Measurements from ENCODE around the gene CHST4.
"Not testable (repeated sequence)": the region's sequence is repeated elsewhere in the genome, so short reads cannot be mapped to it uniquely, and the experiment has no call there.

Gene CHST4

DNA sequence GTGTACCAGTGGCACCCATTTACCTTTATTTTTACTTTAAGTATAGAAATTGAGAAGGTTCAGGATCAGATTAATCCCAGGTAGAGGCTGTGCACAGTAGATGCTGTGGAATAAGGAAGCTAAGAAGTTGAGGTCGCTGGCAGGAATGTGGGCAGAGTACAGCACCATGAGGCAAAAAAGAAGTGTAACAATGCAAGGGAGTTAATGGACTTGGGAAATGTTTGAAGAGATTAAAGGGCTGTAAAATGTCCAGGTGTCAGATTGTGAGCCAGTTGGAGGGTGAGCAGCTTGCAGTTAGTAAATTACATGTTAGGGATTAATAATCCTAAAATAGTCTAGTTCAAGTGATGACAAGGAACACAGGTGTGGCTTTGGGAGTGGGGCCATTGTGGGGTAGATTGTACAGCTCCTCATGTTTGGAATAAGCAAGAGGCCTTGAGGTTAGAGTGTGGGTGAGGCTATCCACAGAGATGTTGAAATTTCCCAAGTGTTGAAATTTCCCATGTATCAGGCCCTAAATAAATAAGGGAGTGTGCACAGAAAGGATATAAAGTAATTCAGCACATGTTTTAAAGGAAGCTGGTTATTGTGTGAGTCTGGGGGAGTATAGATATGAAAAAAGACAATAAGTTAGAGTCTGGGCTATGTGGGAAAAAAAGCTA lies 29.1 kb downstream of the CHST4 start:
- no peak overlapping the region for H3K27ac ChIP-seq (ENCODE audit: low read length)
- no peaks in the 10 kb centered on the region for H3K27me3 ChIP-seq (ENCODE audit: control insufficient read depth in 1 of 2, insufficient read depth in 2 of 2, low read length in 2 of 2)
- no peaks in the 10 kb centered on the region for H3K36me3 ChIP-seq (ENCODE audit: control insufficient read depth in 2 of 2, insufficient read depth in 2 of 2, low read length in 2 of 2)

GRCh38 chr16:71557299-71557698 lies 31.1 kb downstream of the CHST4 start:
- Histone ChIP-seq H3K36me3 (ENCODE audit: control insufficient read depth in 2 of 2, insufficient read depth in 2 of 2, low read length in 2 of 2) (no peaks in the 10 kb centered on the region), H3K4me1 (ENCODE audit: control insufficient read depth, insufficient read depth, low read length) (no peaks in the 10 kb centered on the region), H3K9me3 (ENCODE audit: control insufficient read depth in 2 of 2, low read length in 2 of 2) (no peaks in the 10 kb centered on the region), H3K27me3 (ENCODE audit: control insufficient read depth in 1 of 2, insufficient read depth in 2 of 2, low read length in 2 of 2) (no peaks in the 10 kb centered on the region), H3K9ac (ENCODE audit: low read length in 2 of 2) (no peak overlapping the region), H3K27ac (ENCODE audit: low read length) (no peak overlapping the region), H3K4me3 (ENCODE audit: low read length in 2 of 2) (no peak overlapping the region)

More for the DNA sequence above, 29.1 kb downstream of the CHST4 start:
- Histone ChIP-seq H3K9ac (ENCODE audit: low read length in 2 of 2) (no peak overlapping the region), H3K9me3 (ENCODE audit: control insufficient read depth in 2 of 2, low read length in 2 of 2) (no peaks in the 10 kb centered on the region), H3K4me1 (ENCODE audit: control insufficient read depth, insufficient read depth, low read length) (no peaks in the 10 kb centered on the region), H3K4me3 (ENCODE audit: low read length in 2 of 2) (no peak overlapping the region)

DNA sequence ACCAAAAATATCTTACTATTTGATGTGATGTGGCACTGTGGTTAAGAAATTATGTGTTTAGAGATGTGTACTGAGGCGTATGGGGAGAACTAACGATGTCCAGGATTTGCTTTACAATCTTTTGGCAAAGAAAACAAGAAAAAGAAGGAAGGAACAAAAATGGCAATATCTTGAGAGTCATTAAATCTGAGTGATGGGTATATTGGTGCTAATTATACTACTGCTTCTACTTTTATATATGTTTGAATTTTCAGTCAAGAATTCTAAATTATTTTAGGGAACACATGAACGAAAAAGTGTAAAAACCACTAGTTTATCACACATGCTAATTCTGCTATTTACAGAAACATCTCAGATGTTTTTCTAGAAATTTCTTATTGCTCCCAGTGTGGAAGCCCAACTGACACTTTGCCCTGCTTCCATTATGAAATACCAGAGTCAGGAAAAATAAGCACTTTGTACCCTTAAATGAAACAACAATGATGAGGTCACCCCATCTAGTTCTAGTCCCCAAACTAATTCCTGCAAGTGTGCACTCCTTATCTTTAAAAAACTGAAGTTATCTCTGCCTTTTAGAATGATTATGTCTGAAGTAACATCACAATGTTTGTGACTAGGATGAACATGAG lies 31.8 kb downstream of the CHST4 start:
- Histone ChIP-seq H3K4me3 (ENCODE audit: low read length in 2 of 2) (no peak overlapping the region), H3K27ac (ENCODE audit: low read length) (no peak overlapping the region), H3K4me1 (ENCODE audit: control insufficient read depth, insufficient read depth, low read length) (no peaks in the 10 kb centered on the region), H3K27me3 (ENCODE audit: control insufficient read depth in 1 of 2, insufficient read depth in 2 of 2, low read length in 2 of 2) (no peaks in the 10 kb centered on the region), H3K9me3 (ENCODE audit: control insufficient read depth in 2 of 2, low read length in 2 of 2) (no peaks in the 10 kb centered on the region), H3K36me3 (ENCODE audit: control insufficient read depth in 2 of 2, insufficient read depth in 2 of 2, low read length in 2 of 2) (no peaks in the 10 kb centered on the region), H3K9ac (ENCODE audit: low read length in 2 of 2) (no peak overlapping the region)

- H3K27me3 ChIP-seq (ENCODE audit: control insufficient read depth in 1 of 2, insufficient read depth in 2 of 2, low read length in 2 of 2), result no peaks in the 10 kb centered on the region
- H3K36me3 ChIP-seq (ENCODE audit: control insufficient read depth in 2 of 2, insufficient read depth in 2 of 2, low read length in 2 of 2), result no peaks in the 10 kb centered on the region
- peaks cover 7% of the 10 kb centered on the region for H3K4me1 ChIP-seq (ENCODE audit: control insufficient read depth, insufficient read depth, low read length)
- no peak overlapping the region for H3K27ac ChIP-seq (ENCODE audit: low read length)
- no peak overlapping the region for H3K9ac ChIP-seq (ENCODE audit: low read length in 2 of 2)
- H3K9me3 ChIP-seq (ENCODE audit: control insufficient read depth in 2 of 2, low read length in 2 of 2), result no peaks in the 10 kb centered on the region
- H3K4me3 ChIP-seq (ENCODE audit: low read length in 2 of 2), result no peak overlapping the region
These were observed 33.6 kb downstream of the CHST4 start for GRCh38 chr16:71559855-71560254.

- not testable (repeated sequence) for H3K27me3 ChIP-seq (ENCODE audit: control insufficient read depth in 1 of 2, insufficient read depth in 2 of 2, low read length in 2 of 2); H3K9me3 ChIP-seq (ENCODE audit: control insufficient read depth in 2 of 2, low read length in 2 of 2); H3K4me3 ChIP-seq (ENCODE audit: low read length in 2 of 2); H3K27ac ChIP-seq (ENCODE audit: low read length); H3K9ac ChIP-seq (ENCODE audit: low read length in 2 of 2); H3K4me1 ChIP-seq (ENCODE audit: control insufficient read depth, insufficient read depth, low read length); H3K36me3 ChIP-seq (ENCODE audit: control insufficient read depth in 2 of 2, insufficient read depth in 2 of 2, low read length in 2 of 2)
These were observed 35.7 kb downstream of the CHST4 start for GRCh38 chr16:71561886-71562285.

DNA sequence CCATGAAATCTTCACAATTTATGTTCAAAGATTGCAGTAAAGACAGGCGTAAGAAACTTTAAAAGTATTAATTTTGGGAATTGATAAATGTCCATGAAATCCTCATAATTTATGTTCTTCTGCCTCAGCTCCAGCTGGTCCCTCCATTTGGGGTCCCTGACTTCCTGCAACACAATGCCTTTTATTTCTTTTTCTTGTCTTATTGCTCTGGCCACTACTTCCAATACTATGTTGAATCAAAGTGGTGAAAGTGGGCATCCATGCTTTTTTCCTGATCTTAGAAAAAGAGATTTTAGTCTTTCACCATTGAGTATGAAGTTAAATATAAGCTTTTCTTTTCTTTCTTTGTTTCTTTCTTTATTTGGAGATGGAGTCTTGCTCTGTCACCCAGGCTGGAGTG lies 36.3 kb downstream of the CHST4 start:
- Histone ChIP-seq H3K9ac (ENCODE audit: low read length in 2 of 2) (no peak overlapping the region), H3K9me3 (ENCODE audit: control insufficient read depth in 2 of 2, low read length in 2 of 2) (no peaks in the 10 kb centered on the region), H3K4me1 (ENCODE audit: control insufficient read depth, insufficient read depth, low read length) (peaks cover 7% of the 10 kb centered on the region), H3K36me3 (ENCODE audit: control insufficient read depth in 2 of 2, insufficient read depth in 2 of 2, low read length in 2 of 2) (no peaks in the 10 kb centered on the region), H3K27me3 (ENCODE audit: control insufficient read depth in 1 of 2, insufficient read depth in 2 of 2, low read length in 2 of 2) (no peaks in the 10 kb centered on the region), H3K27ac (ENCODE audit: low read length) (no peak overlapping the region), H3K4me3 (ENCODE audit: low read length in 2 of 2) (no peak overlapping the region)

DNA sequence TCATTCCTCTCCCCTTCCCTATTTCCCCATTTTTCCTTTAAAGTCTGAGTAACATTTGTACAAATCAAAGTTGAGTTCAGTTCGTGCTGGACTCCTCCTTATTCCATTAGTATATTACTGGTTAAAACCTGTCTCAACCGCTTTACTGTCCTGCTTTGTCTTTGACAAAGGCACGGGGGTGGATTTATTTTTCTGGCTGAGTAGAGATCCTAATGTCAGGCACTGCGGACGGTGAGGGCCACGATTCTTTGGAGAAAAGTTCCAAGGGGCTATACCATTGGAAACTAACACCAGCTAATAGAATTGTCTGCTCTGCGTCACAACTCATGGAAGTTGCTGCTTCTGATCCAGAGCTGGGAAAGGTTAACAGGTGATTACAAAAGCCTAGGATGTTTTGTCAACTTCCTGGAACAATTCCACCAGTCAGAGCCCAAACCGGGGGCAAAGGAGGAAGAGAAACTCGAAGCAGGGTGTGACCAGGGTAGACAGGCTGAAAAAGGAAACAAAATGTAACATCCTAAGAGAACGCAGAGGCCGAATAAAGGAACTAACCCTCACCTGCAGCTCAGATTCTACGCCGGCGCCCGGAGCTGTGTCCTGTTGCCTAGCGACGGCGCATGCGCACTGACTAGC lies 38.2 kb downstream of the CHST4 start:
- Histone ChIP-seq H3K4me3 (ENCODE audit: low read length in 2 of 2) (peak overlapping the region; percentile 63 to 88), H3K4me1 (ENCODE audit: control insufficient read depth, insufficient read depth, low read length) (peaks cover 7% of the 10 kb centered on the region), H3K9me3 (ENCODE audit: control insufficient read depth in 2 of 2, low read length in 2 of 2) (no peaks in the 10 kb centered on the region), H3K27me3 (ENCODE audit: control insufficient read depth in 1 of 2, insufficient read depth in 2 of 2, low read length in 2 of 2) (no peaks in the 10 kb centered on the region), H3K9ac (ENCODE audit: low read length in 2 of 2) (peak overlapping the region; percentile 40 to 84), H3K36me3 (ENCODE audit: control insufficient read depth in 2 of 2, insufficient read depth in 2 of 2, low read length in 2 of 2) (no peaks in the 10 kb centered on the region), H3K27ac (ENCODE audit: low read length) (no peak overlapping the region)

DNA sequence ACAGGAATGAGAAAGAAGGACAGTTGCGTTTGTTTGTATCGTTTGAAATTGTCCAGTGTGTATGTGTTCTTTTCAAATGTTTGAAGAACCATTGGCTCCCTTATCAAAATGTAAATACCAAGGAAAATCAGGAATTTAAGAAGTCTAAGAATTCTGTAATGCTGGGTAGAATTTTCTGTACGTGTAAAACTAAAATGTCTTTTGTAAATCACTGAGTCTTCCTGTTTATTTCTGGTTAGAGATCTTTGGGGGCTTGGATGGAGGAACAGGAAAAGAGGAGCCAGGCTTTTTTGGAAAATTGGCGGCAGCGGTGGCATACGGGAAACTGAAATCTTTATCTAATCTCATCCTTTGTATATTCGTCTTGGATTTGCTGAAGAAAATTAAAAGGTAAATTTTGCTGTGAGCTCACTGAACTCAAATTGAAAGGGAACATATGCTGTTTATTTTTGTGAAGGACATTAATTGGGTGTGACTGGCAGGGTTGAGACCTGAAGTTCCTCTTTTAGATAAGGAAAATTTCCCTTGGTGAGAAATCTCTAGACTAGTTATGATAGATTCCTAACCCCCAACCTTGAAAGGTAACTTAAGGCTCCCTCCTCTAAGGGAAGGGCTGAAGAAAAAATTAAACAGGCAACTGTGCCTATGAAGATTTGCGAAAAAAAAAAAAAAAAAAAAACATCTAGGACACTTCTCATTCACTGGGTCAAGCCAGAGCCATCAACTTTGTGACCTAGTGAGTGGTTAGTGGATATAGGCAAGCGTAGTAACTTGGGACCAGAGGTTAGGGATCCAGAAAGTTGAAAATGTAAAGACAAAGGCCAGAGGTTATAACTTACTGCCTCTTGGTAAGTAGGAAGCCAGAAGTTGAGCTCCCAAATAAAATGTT lies 39.8 kb downstream of the CHST4 start:
- no peak overlapping the region for H3K27ac ChIP-seq (ENCODE audit: low read length)
- H3K4me3 ChIP-seq (ENCODE audit: low read length in 2 of 2), result peak overlapping the region in 1 of 2 donors; percentile 88
- peaks cover 7% of the 10 kb centered on the region for H3K4me1 ChIP-seq (ENCODE audit: control insufficient read depth, insufficient read depth, low read length)
- peaks cover 0 to 3% of the 10 kb centered on the region in 2 donors for H3K27me3 ChIP-seq (ENCODE audit: control insufficient read depth in 1 of 2, insufficient read depth in 2 of 2, low read length in 2 of 2)
- H3K9me3 ChIP-seq (ENCODE audit: control insufficient read depth in 2 of 2, low read length in 2 of 2), result no peaks in the 10 kb centered on the region
- peak overlapping the region in 1 of 2 donors; percentile 84 for H3K9ac ChIP-seq (ENCODE audit: low read length in 2 of 2)
- H3K36me3 ChIP-seq (ENCODE audit: control insufficient read depth in 2 of 2, insufficient read depth in 2 of 2, low read length in 2 of 2), result no peaks in the 10 kb centered on the region

DNA sequence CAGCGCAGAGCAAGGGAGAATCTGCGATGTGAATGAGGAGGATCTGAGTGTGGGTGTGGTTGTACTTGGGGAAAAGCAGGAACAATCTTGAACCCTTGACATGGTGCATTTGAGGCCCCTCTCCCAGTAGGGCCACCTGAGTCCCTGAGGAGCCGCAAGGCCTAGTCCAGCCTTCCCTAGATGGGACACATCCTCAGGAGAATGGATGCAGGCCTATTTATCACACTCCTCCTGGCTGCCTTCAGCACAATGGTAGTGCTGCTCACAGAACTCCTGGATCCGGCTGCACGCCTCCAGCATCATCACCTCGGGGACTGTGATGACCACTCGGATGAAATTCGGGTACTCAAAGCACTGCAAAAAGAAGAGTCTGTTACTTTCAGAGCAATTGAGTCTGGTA lies 41.7 kb downstream of the CHST4 start:
- Histone ChIP-seq H3K9ac (ENCODE audit: low read length in 2 of 2) (no peak overlapping the region), H3K36me3 (ENCODE audit: control insufficient read depth in 2 of 2, insufficient read depth in 2 of 2, low read length in 2 of 2) (no peaks in the 10 kb centered on the region), H3K4me1 (ENCODE audit: control insufficient read depth, insufficient read depth, low read length) (peaks cover 7% of the 10 kb centered on the region), H3K27me3 (ENCODE audit: control insufficient read depth in 1 of 2, insufficient read depth in 2 of 2, low read length in 2 of 2) (peaks cover 0 to 3% of the 10 kb centered on the region in 2 donors), H3K9me3 (ENCODE audit: control insufficient read depth in 2 of 2, low read length in 2 of 2) (no peaks in the 10 kb centered on the region), H3K4me3 (ENCODE audit: low read length in 2 of 2) (no peak overlapping the region), H3K27ac (ENCODE audit: low read length) (no peak overlapping the region)

GRCh38 chr16:71568551-71568950 lies 42.3 kb downstream of the CHST4 start:
- H3K4me1 ChIP-seq (ENCODE audit: control insufficient read depth, insufficient read depth, low read length), result peaks cover 7% of the 10 kb centered on the region
- no peak overlapping the region for H3K9ac ChIP-seq (ENCODE audit: low read length in 2 of 2)
- peaks cover 0 to 3% of the 10 kb centered on the region in 2 donors for H3K27me3 ChIP-seq (ENCODE audit: control insufficient read depth in 1 of 2, insufficient read depth in 2 of 2, low read length in 2 of 2)
- no peak overlapping the region for H3K27ac ChIP-seq (ENCODE audit: low read length)
- H3K9me3 ChIP-seq (ENCODE audit: control insufficient read depth in 2 of 2, low read length in 2 of 2), result no peaks in the 10 kb centered on the region
- H3K4me3 ChIP-seq (ENCODE audit: low read length in 2 of 2), result no peak overlapping the region
- H3K36me3 ChIP-seq (ENCODE audit: control insufficient read depth in 2 of 2, insufficient read depth in 2 of 2, low read length in 2 of 2), result no peaks in the 10 kb centered on the region

Measured in stomach smooth muscle (tissue), 2 donors.